IPS DF 4.7 (cell line): ENCODE data around the gene C1R.
"Not testable (repeated sequence)": the region's sequence is repeated elsewhere in the genome, so short reads cannot be mapped to it uniquely, and the experiment has no call there.

Source experiments
- DNase-seq: peaks from one replicate; pipeline ENCODE4 v3.0.0-alpha.2; 2013; ENCODE audit warnings: low spot score; ENCODE audit errors: extremely low read depth

The C1R gene

GRCh38 chr12:7038591-7038990 lies 53.7 kb downstream of the C1R start:
- DNase-seq = no peak

- DNase-seq = not testable (repeated sequence)
These were observed 54.8 kb downstream of the C1R start for GRCh38 chr12:7037411-7037810.

GRCh38 chr12:7035463-7035862 lies 56.8 kb downstream of the C1R start:
- DNase-seq = no peak

DNA sequence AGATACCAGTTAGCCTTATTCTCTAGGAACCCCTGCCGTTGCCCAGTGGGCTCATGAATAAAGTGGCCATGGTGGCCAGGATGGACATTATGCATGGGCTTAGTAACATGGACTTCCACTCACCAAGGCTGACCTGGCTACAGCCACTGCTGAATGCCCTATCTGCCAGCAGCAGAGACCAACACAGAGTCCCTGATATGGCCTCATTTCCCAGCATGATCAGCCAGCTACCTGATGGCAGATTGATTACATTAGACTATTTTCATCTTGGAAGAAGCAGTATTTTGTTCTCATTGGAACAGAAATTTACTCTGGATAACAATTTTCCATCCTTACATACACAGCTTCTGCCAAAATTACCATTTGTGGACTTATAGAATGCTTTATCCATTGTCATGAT lies 57.8 kb downstream of the C1R start:
- DNase-seq = no peak

DNA sequence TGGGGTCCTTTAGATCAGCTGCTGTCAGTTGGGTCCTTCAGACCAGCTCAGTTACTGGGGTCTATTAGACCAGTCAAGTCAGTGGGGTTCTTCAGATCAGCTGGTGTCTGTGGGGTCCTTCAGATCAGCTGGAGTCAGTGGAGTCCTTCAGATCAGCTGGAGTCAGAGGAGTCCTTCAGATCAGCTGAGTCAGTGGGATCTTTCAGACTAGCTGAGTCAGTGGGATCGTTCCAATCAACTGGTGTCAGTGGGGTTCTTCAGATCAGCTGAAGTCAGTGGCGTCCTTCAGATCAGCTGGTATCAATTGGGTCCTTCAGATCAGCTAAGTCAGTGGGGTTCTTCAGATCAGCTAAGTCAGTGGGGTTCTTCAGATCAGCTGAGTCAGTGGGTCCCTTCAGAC lies 59.3 kb downstream of the C1R start:
- no peak for DNase-seq

GRCh38 chr12:7031306-7031705 lies 60.9 kb downstream of the C1R start:
- DNase-seq = no peak
